ENCODE results near the gene OXSM. TPM values are rescaled to one million over a fixed set of nuclear protein-coding genes. Genes with fewer than 3 reads are reported as not detected.

OXSM gene
- polyA plus RNA-seq, 1 donor (not counting 4 experiments of a cell fraction or from before 2014, with no cell fraction given) = 31.6 TPM

DNA sequence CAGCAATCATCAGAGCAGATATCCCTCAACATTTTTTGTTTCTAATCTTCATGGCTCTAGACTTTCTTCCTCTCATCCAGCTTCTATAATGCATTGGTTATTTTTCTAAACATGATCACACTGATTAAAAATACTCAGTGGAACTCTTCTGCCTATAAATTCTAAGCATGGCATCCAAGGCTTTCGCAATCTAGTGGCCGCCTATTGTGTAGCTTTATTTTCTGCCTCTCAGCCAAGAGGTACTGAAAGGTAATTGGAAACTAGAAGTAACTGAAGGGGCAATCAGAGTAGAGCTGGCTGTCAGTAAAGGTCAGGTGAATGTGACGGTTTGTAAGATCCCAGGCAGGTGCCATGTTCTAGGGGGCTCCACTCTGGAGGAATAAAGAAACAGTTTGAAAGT lies 33.4 kb downstream of the OXSM start:
- Histone ChIP-seq H3K4me3 (ENCODE audit: control insufficient read depth in 2 of 3, extremely low read depth in 1 of 3, insufficient read depth in 2 of 3, low read depth in 1 of 3, low read length in 3 of 3) (no peak overlapping the region), H3K27me3 (ENCODE audit: control insufficient read depth, extremely low read depth, insufficient read depth, low read length) (no peaks in the 10 kb centered on the region), H2AFZ (ENCODE audit: control insufficient read depth, low read length) (no peak overlapping the region), H3K4me2 (ENCODE audit: control insufficient read depth, extremely low read depth, insufficient read depth, low read depth, low read length) (no peak overlapping the region), H3K36me3 (ENCODE audit: control insufficient read depth in 2 of 2, extremely low read depth in 1 of 2, insufficient read depth in 2 of 2, low read length in 2 of 2) (no peaks in the 10 kb centered on the region), H3K9me1 (ENCODE audit: control insufficient read depth, extremely low read depth, insufficient read depth, low read length) (no peaks in the 10 kb centered on the region), H3K27ac (ENCODE audit: control insufficient read depth, insufficient read depth, low read length) (no peak overlapping the region), H3K9me3 (ENCODE audit: control insufficient read depth, low read depth, low read length) (no peaks in the 10 kb centered on the region), H3K9ac (ENCODE audit: control insufficient read depth, extremely low read depth, insufficient read depth, low read length) (no peak overlapping the region), H3K79me2 (ENCODE audit: control insufficient read depth, insufficient read depth, low read length) (no peaks in the 10 kb centered on the region), H3K4me1 (ENCODE audit: control insufficient read depth, extremely low read depth, insufficient read depth, low read length) (no peaks in the 10 kb centered on the region), H4K20me1 (ENCODE audit: control insufficient read depth, extremely low read depth, insufficient read depth, low read length) (no peaks in the 10 kb centered on the region)
- FAIRE-seq (no peak), DNase-seq (ENCODE audit: low read depth, low spot score) (no peak)
- no peak for TF ChIP-seq EZH2 (IDR thresholded peaks at IDR 0.05; ENCODE audit: low read length)
- TF ChIP-seq, protein P1, sequence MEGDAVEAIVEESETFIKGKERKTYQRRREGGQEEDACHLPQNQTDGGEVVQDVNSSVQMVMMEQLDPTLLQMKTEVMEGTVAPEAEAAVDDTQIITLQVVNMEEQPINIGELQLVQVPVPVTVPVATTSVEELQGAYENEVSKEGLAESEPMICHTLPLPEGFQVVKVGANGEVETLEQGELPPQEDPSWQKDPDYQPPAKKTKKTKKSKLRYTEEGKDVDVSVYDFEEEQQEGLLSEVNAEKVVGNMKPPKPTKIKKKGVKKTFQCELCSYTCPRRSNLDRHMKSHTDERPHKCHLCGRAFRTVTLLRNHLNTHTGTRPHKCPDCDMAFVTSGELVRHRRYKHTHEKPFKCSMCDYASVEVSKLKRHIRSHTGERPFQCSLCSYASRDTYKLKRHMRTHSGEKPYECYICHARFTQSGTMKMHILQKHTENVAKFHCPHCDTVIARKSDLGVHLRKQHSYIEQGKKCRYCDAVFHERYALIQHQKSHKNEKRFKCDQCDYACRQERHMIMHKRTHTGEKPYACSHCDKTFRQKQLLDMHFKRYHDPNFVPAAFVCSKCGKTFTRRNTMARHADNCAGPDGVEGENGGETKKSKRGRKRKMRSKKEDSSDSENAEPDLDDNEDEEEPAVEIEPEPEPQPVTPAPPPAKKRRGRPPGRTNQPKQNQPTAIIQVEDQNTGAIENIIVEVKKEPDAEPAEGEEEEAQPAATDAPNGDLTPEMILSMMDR (optimal IDR thresholded peaks at IDR 0.05 in 1 of 3, IDR thresholded peaks at IDR 0.05 in 1 of 3, conservative IDR thresholded peaks at IDR 0.05 in 1 of 3; ENCODE audit: extremely low read depth in 1 of 3, insufficient read depth in 2 of 3, low read length in 3 of 3) = no peak
- dilution Hi-C loops (cut with MboI; ENCODE audit: extremely low pct_ligation_motif_present, low sequenced_read_pairs) = no loop called here

DNA sequence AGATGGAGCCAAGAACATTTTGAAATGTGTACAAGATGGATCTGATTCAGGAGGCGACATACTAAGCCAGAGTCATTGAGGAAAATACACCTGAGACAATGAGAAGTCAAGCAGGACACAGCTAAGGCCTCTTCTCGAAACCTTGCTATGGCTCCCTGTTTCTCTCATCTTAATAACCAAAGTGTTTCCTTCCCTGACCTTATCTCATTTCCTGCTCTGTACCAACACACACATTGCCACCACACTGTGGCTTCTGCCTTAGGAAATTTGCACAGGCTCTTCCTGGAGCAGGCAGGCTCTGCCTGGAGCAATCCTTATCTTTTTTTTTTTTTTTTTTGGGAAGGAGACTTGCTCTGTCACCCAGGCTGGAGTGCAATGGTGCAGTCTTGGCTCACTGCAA lies 36.6 kb downstream of the OXSM start:
- H2AFZ ChIP-seq (ENCODE audit: control insufficient read depth, low read length) = no peak overlapping the region
- H3K27ac ChIP-seq (ENCODE audit: control insufficient read depth, insufficient read depth, low read length) = no peak overlapping the region
- H3K36me3 ChIP-seq (ENCODE audit: control insufficient read depth in 2 of 2, extremely low read depth in 1 of 2, insufficient read depth in 2 of 2, low read length in 2 of 2) = no peaks in the 10 kb centered on the region
- dilution Hi-C loops (cut with MboI; ENCODE audit: extremely low pct_ligation_motif_present, low sequenced_read_pairs) = no loop called here
- H3K4me1 ChIP-seq (ENCODE audit: control insufficient read depth, extremely low read depth, insufficient read depth, low read length) = no peaks in the 10 kb centered on the region
- H3K4me3 ChIP-seq (ENCODE audit: control insufficient read depth in 2 of 3, extremely low read depth in 1 of 3, insufficient read depth in 2 of 3, low read depth in 1 of 3, low read length in 3 of 3) = no peak overlapping the region
- TF ChIP-seq EZH2 (IDR thresholded peaks at IDR 0.05; ENCODE audit: low read length) = no peak
- TF ChIP-seq, protein P1 (optimal IDR thresholded peaks at IDR 0.05 in 1 of 3, IDR thresholded peaks at IDR 0.05 in 1 of 3, conservative IDR thresholded peaks at IDR 0.05 in 1 of 3; ENCODE audit: extremely low read depth in 1 of 3, insufficient read depth in 2 of 3, low read length in 3 of 3) = no peak
- DNase-seq (ENCODE audit: low read depth, low spot score) = no peak
- no peak for FAIRE-seq
- H3K9ac ChIP-seq (ENCODE audit: control insufficient read depth, extremely low read depth, insufficient read depth, low read length) = no peak overlapping the region
- H3K9me1 ChIP-seq (ENCODE audit: control insufficient read depth, extremely low read depth, insufficient read depth, low read length) = no peaks in the 10 kb centered on the region
- H4K20me1 ChIP-seq (ENCODE audit: control insufficient read depth, extremely low read depth, insufficient read depth, low read length) = no peaks in the 10 kb centered on the region
- H3K27me3 ChIP-seq (ENCODE audit: control insufficient read depth, extremely low read depth, insufficient read depth, low read length) = no peaks in the 10 kb centered on the region
- no peaks in the 10 kb centered on the region for H3K79me2 ChIP-seq (ENCODE audit: control insufficient read depth, insufficient read depth, low read length)
- no peaks in the 10 kb centered on the region for H3K9me3 ChIP-seq (ENCODE audit: control insufficient read depth, low read depth, low read length)
- H3K4me2 ChIP-seq (ENCODE audit: control insufficient read depth, extremely low read depth, insufficient read depth, low read depth, low read length) = no peak overlapping the region

Data from keratinocyte (primary cell).